Activated T-cell treated with anti-CD3 and anti-CD28 coated beads, Interleukin-2, amount 50 U/mL, for 4 hours (primary cell): ENCODE results near the gene ING1. TPM values are rescaled to one million over a fixed set of nuclear protein-coding genes. Genes with fewer than 3 reads are reported as not detected.
"Not testable (repeated sequence)": the region's sequence is repeated elsewhere in the genome, so short reads cannot be mapped to it uniquely, and the experiment has no call there.

Source experiments
- ATAC-seq, 2 donors: fragments of 200-7000 bp; cut with Tn5 transposase; one replicate each; pipeline ENCODE4 v1.10.0; 2021
- DNase-seq: peaks from one replicate; pipeline ENCODE4 v3.0.0-alpha.2; 2020
- H3K27me3 Mint-ChIP-seq: one replicate; pipeline ENCODE4 v1.8.0; 2021; ENCODE audit warnings: low read depth, mixed read lengths
- H3K36me3 Mint-ChIP-seq: one replicate; pipeline ENCODE4 v1.8.0; 2022; ENCODE audit warnings: mixed read lengths; ENCODE audit not compliant: insufficient read depth
- H3K4me1 Mint-ChIP-seq: one replicate; pipeline ENCODE4 v1.8.0; 2021; ENCODE audit warnings: low read depth, mixed read lengths
- H3K4me3 Mint-ChIP-seq: one replicate; pipeline ENCODE4 v1.8.0; 2021; ENCODE audit warnings: mild to moderate bottlenecking, moderate library complexity, mixed read lengths
- H3K9me3 Mint-ChIP-seq: one replicate; pipeline ENCODE4 v1.8.0; 2021; ENCODE audit warnings: mixed read lengths
- total RNA-seq, 3 donors: library from RNA; stranded (reverse); gene quantifications; one replicate each; pipeline ENCODE4 v1.2.1, GENCODE V29; 2021

ING1 gene
- total RNA-seq, 3 donors from 2014 or later, result 16.9 to 17.7 (median 17.5) TPM

GRCh38 chr13:110683921-110684320 is 29.6 kb upstream of the ING1 start:
- ATAC-seq, result no peak
- no peaks in the 10 kb centered on the region for H3K9me3 Mint-ChIP-seq
- peaks cover 18% of the 10 kb centered on the region for H3K36me3 Mint-ChIP-seq
- no peaks in the 10 kb centered on the region for H3K4me1 Mint-ChIP-seq
- H3K27me3 Mint-ChIP-seq, result no peaks in the 10 kb centered on the region
- no peak for DNase-seq
- no peak overlapping the region for H3K4me3 Mint-ChIP-seq

GRCh38 chr13:110684388-110685056 is 29.0 kb upstream of the ING1 start:
- H3K4me1 Mint-ChIP-seq, result no peaks in the 10 kb centered on the region
- no peak overlapping the region for H3K4me3 Mint-ChIP-seq

GRCh38 chr13:110685305-110686020 is 28.0 kb upstream of the ING1 start:
- ATAC-seq, result no peak
- Mint-ChIP-seq H3K27me3 (no peaks in the 10 kb centered on the region), H3K9me3 (no peaks in the 10 kb centered on the region), H3K36me3 (peaks cover 17% of the 10 kb centered on the region), H3K4me3 (no peak overlapping the region), H3K4me1 (no peaks in the 10 kb centered on the region)
- no peak for DNase-seq

More at GRCh38 chr13:110684388-110685056, 29.0 kb upstream of the ING1 start:
- H3K9me3 Mint-ChIP-seq, result no peaks in the 10 kb centered on the region
- peaks cover 17% of the 10 kb centered on the region for H3K36me3 Mint-ChIP-seq
- DNase-seq (no peak), ATAC-seq (no peak)
- no peaks in the 10 kb centered on the region for H3K27me3 Mint-ChIP-seq

GRCh38 chr13:110687736-110688135 is 25.8 kb upstream of the ING1 start:
- DNase-seq (no peak), ATAC-seq (no peak)
- Mint-ChIP-seq H3K36me3 (peaks cover 10% of the 10 kb centered on the region), H3K27me3 (no peaks in the 10 kb centered on the region), H3K9me3 (no peaks in the 10 kb centered on the region), H3K4me3 (no peak overlapping the region), H3K4me1 (no peaks in the 10 kb centered on the region)

DNA sequence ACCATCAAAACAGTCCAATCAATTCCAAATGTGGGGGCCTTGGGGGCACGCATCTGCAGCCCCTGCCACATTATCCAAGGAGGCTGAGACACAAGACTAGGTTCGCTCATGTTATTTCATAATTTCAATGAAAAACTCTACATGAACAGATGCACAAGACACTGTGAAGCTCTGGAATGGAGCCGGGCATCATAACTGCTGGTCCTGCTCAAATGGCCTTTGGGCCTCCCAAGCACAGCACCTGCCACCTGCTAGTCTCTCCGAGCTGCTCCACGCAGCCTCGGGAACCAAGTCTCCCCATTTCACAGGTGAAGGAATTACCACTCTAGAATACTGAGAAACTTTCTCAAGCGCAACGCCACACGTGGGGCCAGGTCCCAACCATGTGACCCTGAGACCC is 24.5 kb upstream of the ING1 start:
- peaks cover 12% of the 10 kb centered on the region for H3K36me3 Mint-ChIP-seq
- H3K4me1 Mint-ChIP-seq, result no peaks in the 10 kb centered on the region
- no peak overlapping the region for H3K4me3 Mint-ChIP-seq
- no peaks in the 10 kb centered on the region for H3K27me3 Mint-ChIP-seq
- ATAC-seq (no peak), DNase-seq (no peak)
- no peaks in the 10 kb centered on the region for H3K9me3 Mint-ChIP-seq

- no peak overlapping the region for H3K4me3 Mint-ChIP-seq
Measured at GRCh38 chr13:110689711-110690110, 23.8 kb upstream of the ING1 start.

GRCh38 chr13:110690516-110690915 is 23.0 kb upstream of the ING1 start:
- Mint-ChIP-seq H3K4me3 (no peak overlapping the region), H3K27me3 (no peaks in the 10 kb centered on the region), H3K9me3 (no peaks in the 10 kb centered on the region), H3K36me3 (peaks cover 9% of the 10 kb centered on the region), H3K4me1 (no peaks in the 10 kb centered on the region)
- ATAC-seq (no peak), DNase-seq (no peak)

More at GRCh38 chr13:110689711-110690110, 23.8 kb upstream of the ING1 start:
- H3K9me3 Mint-ChIP-seq, result no peaks in the 10 kb centered on the region
- H3K4me1 Mint-ChIP-seq, result no peaks in the 10 kb centered on the region
- H3K36me3 Mint-ChIP-seq, result peaks cover 12% of the 10 kb centered on the region
- ATAC-seq (no peak), DNase-seq (no peak)
- no peaks in the 10 kb centered on the region for H3K27me3 Mint-ChIP-seq

DNA sequence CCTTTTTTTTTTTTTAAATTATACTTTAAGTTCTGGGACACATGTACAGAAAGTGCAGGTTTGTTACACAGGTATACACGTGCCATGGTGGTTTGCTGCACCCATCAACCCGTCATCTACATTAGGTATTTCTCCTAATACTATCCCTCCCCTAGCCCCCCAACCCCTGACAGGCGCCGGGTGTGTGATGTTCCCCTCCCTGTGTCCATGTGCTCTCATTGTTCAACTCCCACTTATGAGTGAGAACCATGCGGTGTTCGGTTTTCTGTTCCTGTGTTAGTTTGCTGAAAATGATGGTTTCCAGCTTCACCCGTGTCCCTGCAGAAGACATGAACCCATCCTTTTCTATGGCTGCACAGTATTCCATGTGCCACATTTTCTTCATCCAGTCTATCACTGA is 17.7 kb upstream of the ING1 start:
- not testable (repeated sequence) for DNase-seq, H3K9me3 Mint-ChIP-seq, ATAC-seq, H3K4me3 Mint-ChIP-seq, H3K27me3 Mint-ChIP-seq
- H3K36me3 Mint-ChIP-seq, result peaks cover 27% of the 10 kb centered on the region
- peaks cover 15% of the 10 kb centered on the region for H3K4me1 Mint-ChIP-seq

DNA sequence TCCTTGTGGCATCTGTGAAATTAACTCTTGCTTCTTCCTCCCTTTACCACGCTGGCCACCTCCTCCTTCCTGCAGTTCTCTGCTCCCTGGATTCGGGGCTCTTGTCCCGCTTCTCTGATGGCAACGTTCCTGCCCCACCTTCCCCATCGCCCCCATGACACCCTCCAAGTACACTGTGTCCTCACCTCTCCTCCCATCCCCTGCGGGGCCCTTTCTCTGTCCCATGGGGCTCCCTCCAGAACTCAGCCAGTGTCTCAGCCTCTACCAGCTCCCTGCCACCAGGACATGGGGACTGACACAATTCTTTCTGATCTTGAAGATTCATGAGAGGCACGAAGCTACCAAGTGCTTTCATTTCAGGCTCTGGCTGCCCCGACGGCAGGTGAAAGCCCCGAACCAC is 16.7 kb upstream of the ING1 start:
- Mint-ChIP-seq H3K4me3 (no peak overlapping the region), H3K27me3 (no peaks in the 10 kb centered on the region), H3K36me3 (peaks cover 30% of the 10 kb centered on the region)

GRCh38 chr13:110697842-110698241 is 15.7 kb upstream of the ING1 start:
- DNase-seq (no peak), ATAC-seq (no peak)
- Mint-ChIP-seq H3K4me3 (no peak overlapping the region), H3K27me3 (no peaks in the 10 kb centered on the region), H3K36me3 (peaks cover 36% of the 10 kb centered on the region), H3K9me3 (no peaks in the 10 kb centered on the region), H3K4me1 (peaks cover 25% of the 10 kb centered on the region)

More for the DNA sequence above, 16.7 kb upstream of the ING1 start:
- Mint-ChIP-seq H3K9me3 (no peaks in the 10 kb centered on the region), H3K4me1 (peaks cover 17% of the 10 kb centered on the region)
- ATAC-seq (no peak), DNase-seq (no peak)

DNA sequence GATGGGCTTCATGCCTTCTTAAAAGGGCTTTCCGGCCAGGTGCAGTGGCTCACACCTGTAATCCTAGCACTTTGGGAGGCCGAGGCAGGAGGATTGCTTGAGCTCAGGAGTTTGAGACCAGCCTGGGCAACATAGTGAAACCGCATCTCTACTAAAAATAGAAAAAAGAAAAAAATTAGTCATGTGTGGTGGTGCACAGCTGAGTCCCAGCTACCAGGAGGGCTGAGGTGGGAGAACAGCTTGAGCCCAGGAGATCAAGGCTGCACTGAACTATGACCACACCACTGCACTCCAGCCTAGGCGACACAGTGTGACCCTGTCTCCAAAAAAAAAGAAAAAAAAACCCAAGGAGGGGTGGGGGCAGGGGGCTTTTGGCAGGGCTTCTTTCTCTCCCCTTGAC is 14.8 kb upstream of the ING1 start:
- Mint-ChIP-seq H3K9me3 (no peaks in the 10 kb centered on the region), H3K4me3 (no peak overlapping the region), H3K27me3 (no peaks in the 10 kb centered on the region), H3K4me1 (peaks cover 32% of the 10 kb centered on the region), H3K36me3 (peaks cover 40% of the 10 kb centered on the region)
- ATAC-seq (no peak), DNase-seq (no peak)

- H3K36me3 Mint-ChIP-seq, result peaks cover 41% of the 10 kb centered on the region
- H3K27me3 Mint-ChIP-seq, result no peaks in the 10 kb centered on the region
- peaks cover 33% of the 10 kb centered on the region for H3K4me1 Mint-ChIP-seq
- no peaks in the 10 kb centered on the region for H3K9me3 Mint-ChIP-seq
- no peak overlapping the region for H3K4me3 Mint-ChIP-seq
- no peak for ATAC-seq
- no peak for DNase-seq
Measured at GRCh38 chr13:110699148-110700145, 14.1 kb upstream of the ING1 start.

DNA sequence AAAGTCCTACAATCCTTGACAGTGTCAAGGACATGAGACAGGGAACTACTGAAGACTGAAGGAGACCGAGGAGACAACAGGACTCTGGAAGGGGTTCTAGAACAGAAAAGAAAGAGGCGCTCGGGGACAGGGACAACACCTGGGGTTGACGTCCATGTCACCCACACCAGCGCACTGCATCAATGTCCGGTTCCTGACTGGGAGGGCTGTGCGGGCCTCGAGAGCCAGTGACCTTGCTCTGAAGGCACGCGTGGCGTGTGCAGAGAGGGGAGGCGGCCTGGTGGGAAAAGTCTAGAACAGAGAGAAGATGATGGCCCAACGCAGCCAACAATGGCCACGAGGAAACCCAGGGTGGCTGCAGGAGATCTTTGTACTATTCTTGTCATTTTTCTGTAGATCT is 13.3 kb upstream of the ING1 start:
- peaks cover 41% of the 10 kb centered on the region for H3K36me3 Mint-ChIP-seq
- no peak overlapping the region for H3K4me3 Mint-ChIP-seq
- ATAC-seq (no peak), DNase-seq (no peak)
- H3K27me3 Mint-ChIP-seq, result no peaks in the 10 kb centered on the region
- no peaks in the 10 kb centered on the region for H3K9me3 Mint-ChIP-seq
- H3K4me1 Mint-ChIP-seq, result peaks cover 33% of the 10 kb centered on the region

DNA sequence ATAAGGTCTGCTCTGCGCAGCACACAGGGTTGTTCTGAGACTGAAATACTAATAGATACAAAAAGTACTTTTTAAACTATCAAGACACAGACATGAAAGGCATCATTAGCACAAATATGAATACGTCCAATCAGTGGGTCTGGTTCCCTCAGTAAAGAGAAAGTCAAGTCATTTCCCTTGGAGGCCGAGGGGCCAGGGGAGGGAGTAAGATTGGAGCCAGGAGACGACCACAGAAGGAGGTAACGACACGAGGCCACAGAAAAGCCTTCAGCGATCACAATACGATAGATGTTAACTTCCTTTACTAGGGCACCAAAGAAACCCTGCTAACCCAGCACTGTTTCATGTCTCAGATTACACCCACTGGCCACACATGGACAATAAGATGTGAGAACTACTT is 12.9 kb upstream of the ING1 start:
- Mint-ChIP-seq H3K4me3 (no peak overlapping the region), H3K36me3 (peaks cover 41% of the 10 kb centered on the region), H3K27me3 (no peaks in the 10 kb centered on the region), H3K4me1 (peaks cover 33% of the 10 kb centered on the region), H3K9me3 (no peaks in the 10 kb centered on the region)
- no peak for ATAC-seq
- no peak for DNase-seq
